Measurements from ENCODE around the gene ME3.
"Not testable (repeated sequence)": the region's sequence is repeated elsewhere in the genome, so short reads cannot be mapped to it uniquely, and the experiment has no call there.

ME3 gene

GRCh38 chr11:86547727-86548126 is 124.7 kb downstream of the ME3 start:
- Mint-ChIP-seq H3K4me1 (ENCODE audit: low read depth) (peaks cover 6% of the 10 kb centered on the region), H3K27ac (no peak overlapping the region), H3K4me3 (no peak overlapping the region), H3K36me3 (ENCODE audit: low read depth) (peaks cover 1% of the 10 kb centered on the region), H3K27me3 (ENCODE audit: low read depth) (peaks cover 6% of the 10 kb centered on the region), H3K9me3 (peaks cover 9% of the 10 kb centered on the region)

DNA sequence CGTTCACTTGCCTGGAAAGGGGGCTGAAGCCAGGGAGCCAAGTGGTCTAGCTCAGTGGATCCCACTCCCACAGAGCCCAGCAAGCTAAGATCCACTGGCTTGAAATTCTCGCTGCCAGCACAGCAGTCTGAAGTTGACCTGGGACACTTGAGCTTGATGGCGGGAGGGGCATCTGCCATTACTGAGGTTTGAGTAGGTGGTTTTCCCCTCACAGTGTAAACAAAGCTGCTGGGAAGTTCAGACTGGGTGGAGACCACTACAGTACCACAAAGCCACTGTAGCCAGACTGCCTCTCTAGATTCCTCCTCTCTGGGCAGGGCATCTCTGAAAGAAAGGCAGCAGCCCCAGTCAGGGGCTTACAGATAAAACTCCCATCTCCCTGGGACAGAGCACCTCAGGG is 131.1 kb downstream of the ME3 start:
- not testable (repeated sequence) for H3K4me1 Mint-ChIP-seq (ENCODE audit: low read depth); H3K4me3 Mint-ChIP-seq; H3K27me3 Mint-ChIP-seq (ENCODE audit: low read depth); H3K36me3 Mint-ChIP-seq (ENCODE audit: low read depth); H3K27ac Mint-ChIP-seq
- peaks cover 17% of the 10 kb centered on the region for H3K9me3 Mint-ChIP-seq

DNA sequence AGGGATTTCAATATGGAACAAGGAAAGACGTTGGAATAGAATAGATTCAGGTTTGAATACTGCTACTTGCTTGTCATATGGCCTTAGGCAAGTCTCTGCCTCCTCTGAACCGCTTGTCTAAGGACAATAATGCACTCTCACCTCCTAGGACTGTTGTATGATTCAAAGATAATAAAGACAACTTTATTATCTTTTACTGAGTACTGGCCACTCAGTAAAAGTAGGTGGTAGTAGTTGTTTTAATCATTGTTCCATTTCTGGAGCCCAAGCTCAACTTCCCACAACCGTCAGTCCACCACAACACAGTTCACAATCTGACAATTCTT is 134.2 kb downstream of the ME3 start:
- Mint-ChIP-seq H3K9me3 (peaks cover 16% of the 10 kb centered on the region), H3K4me1 (ENCODE audit: low read depth) (no peaks in the 10 kb centered on the region), H3K27me3 (ENCODE audit: low read depth) (no peaks in the 10 kb centered on the region), H3K36me3 (ENCODE audit: low read depth) (no peaks in the 10 kb centered on the region), H3K4me3 (no peak overlapping the region), H3K27ac (no peak overlapping the region)

- Mint-ChIP-seq H3K4me1 (ENCODE audit: low read depth) (no peaks in the 10 kb centered on the region), H3K36me3 (ENCODE audit: low read depth) (no peaks in the 10 kb centered on the region), H3K9me3 (peaks cover 16% of the 10 kb centered on the region), H3K27ac (no peak overlapping the region), H3K4me3 (no peak overlapping the region), H3K27me3 (ENCODE audit: low read depth) (no peaks in the 10 kb centered on the region)
These were observed 134.7 kb downstream of the ME3 start for GRCh38 chr11:86537541-86538222.

GRCh38 chr11:86535773-86536172 is 136.6 kb downstream of the ME3 start:
- no peak overlapping the region for H3K4me3 Mint-ChIP-seq
- H3K4me1 Mint-ChIP-seq (ENCODE audit: low read depth), result peaks cover 3% of the 10 kb centered on the region
- no peak overlapping the region for H3K27ac Mint-ChIP-seq
- H3K36me3 Mint-ChIP-seq (ENCODE audit: low read depth), result no peaks in the 10 kb centered on the region
- peaks cover 15% of the 10 kb centered on the region for H3K9me3 Mint-ChIP-seq
- H3K27me3 Mint-ChIP-seq (ENCODE audit: low read depth), result no peaks in the 10 kb centered on the region

- no peaks in the 10 kb centered on the region for H3K27me3 Mint-ChIP-seq (ENCODE audit: low read depth)
- no peak overlapping the region for H3K4me3 Mint-ChIP-seq
- H3K4me1 Mint-ChIP-seq (ENCODE audit: low read depth), result peaks cover 5% of the 10 kb centered on the region
- no peak overlapping the region for H3K27ac Mint-ChIP-seq
- H3K9me3 Mint-ChIP-seq, result peaks cover 21% of the 10 kb centered on the region
- H3K36me3 Mint-ChIP-seq (ENCODE audit: low read depth), result peaks cover 8% of the 10 kb centered on the region
These were observed 147.6 kb downstream of the ME3 start for GRCh38 chr11:86524620-86525352.

- Mint-ChIP-seq H3K27ac (peak overlapping the region; percentile 17), H3K9me3 (peaks cover 21% of the 10 kb centered on the region), H3K4me3 (no peak overlapping the region), H3K4me1 (ENCODE audit: low read depth) (peaks cover 11% of the 10 kb centered on the region), H3K27me3 (ENCODE audit: low read depth) (no peaks in the 10 kb centered on the region), H3K36me3 (ENCODE audit: low read depth) (peaks cover 8% of the 10 kb centered on the region)
These were observed 148.4 kb downstream of the ME3 start for GRCh38 chr11:86523738-86524619.

DNA sequence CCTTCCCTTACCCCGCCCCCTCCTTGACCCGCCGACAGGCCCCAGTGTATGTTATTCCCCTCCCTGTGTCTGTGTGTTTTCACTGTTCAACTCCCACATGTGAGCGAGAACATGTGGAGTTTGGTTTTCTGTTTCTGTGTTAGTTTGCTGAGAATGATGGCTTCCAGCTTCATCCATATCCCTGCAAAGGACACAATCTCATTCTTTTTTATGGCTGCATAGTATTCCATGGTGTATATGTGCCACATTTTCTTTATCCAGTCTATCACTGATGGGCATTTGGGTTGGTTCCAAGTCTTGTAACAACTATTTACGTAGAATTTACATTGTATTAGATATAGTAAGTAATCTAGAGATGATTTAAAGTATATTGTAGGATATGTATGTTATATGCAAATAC is 149.9 kb downstream of the ME3 start:
- not testable (repeated sequence) for H3K27me3 Mint-ChIP-seq (ENCODE audit: low read depth); H3K36me3 Mint-ChIP-seq (ENCODE audit: low read depth); H3K4me3 Mint-ChIP-seq; H3K27ac Mint-ChIP-seq
- H3K9me3 Mint-ChIP-seq, result peaks cover 15% of the 10 kb centered on the region
- H3K4me1 Mint-ChIP-seq (ENCODE audit: low read depth), result peaks cover 11% of the 10 kb centered on the region

- Mint-ChIP-seq H3K36me3 (ENCODE audit: low read depth) (peaks cover 6% of the 10 kb centered on the region), H3K27me3 (ENCODE audit: low read depth) (no peaks in the 10 kb centered on the region)
These were observed 153.1 kb downstream of the ME3 start for GRCh38 chr11:86519064-86519911.

DNA sequence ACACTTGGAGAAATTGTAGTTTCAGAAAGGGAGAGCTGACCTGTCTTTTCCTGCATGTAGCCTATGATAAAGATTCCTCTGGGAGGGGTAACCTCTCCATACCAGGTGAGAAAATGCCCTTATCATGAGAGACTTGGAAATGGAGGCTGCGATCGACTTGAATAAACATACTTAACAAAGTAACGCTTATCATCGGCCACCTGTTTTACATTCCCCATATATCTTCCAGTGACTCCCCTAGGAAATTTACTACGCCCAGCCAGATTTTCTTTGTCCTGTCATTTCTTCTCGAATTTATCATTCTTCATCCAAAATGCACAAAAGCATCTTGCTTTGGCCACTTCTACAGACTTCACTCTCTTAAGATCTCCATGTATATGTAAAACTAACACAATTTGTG is 154.2 kb downstream of the ME3 start:
- no peak overlapping the region for H3K4me3 Mint-ChIP-seq
- H3K4me1 Mint-ChIP-seq (ENCODE audit: low read depth), result peaks cover 6% of the 10 kb centered on the region
- H3K9me3 Mint-ChIP-seq, result peaks cover 8% of the 10 kb centered on the region
- no peak overlapping the region for H3K27ac Mint-ChIP-seq
- H3K27me3 Mint-ChIP-seq (ENCODE audit: low read depth), result no peaks in the 10 kb centered on the region
- peaks cover 3% of the 10 kb centered on the region for H3K36me3 Mint-ChIP-seq (ENCODE audit: low read depth)

More at GRCh38 chr11:86519064-86519911, 153.1 kb downstream of the ME3 start:
- Mint-ChIP-seq H3K4me3 (no peak overlapping the region), H3K27ac (no peak overlapping the region), H3K4me1 (ENCODE audit: low read depth) (peaks cover 10% of the 10 kb centered on the region), H3K9me3 (peaks cover 8% of the 10 kb centered on the region)

GRCh38 chr11:86517557-86517956 is 154.9 kb downstream of the ME3 start:
- no peaks in the 10 kb centered on the region for H3K27me3 Mint-ChIP-seq (ENCODE audit: low read depth)
- no peak overlapping the region for H3K27ac Mint-ChIP-seq
- peaks cover 8% of the 10 kb centered on the region for H3K4me1 Mint-ChIP-seq (ENCODE audit: low read depth)
- H3K9me3 Mint-ChIP-seq, result peaks cover 3% of the 10 kb centered on the region
- no peak overlapping the region for H3K4me3 Mint-ChIP-seq
- H3K36me3 Mint-ChIP-seq (ENCODE audit: low read depth), result peaks cover 2% of the 10 kb centered on the region

DNA sequence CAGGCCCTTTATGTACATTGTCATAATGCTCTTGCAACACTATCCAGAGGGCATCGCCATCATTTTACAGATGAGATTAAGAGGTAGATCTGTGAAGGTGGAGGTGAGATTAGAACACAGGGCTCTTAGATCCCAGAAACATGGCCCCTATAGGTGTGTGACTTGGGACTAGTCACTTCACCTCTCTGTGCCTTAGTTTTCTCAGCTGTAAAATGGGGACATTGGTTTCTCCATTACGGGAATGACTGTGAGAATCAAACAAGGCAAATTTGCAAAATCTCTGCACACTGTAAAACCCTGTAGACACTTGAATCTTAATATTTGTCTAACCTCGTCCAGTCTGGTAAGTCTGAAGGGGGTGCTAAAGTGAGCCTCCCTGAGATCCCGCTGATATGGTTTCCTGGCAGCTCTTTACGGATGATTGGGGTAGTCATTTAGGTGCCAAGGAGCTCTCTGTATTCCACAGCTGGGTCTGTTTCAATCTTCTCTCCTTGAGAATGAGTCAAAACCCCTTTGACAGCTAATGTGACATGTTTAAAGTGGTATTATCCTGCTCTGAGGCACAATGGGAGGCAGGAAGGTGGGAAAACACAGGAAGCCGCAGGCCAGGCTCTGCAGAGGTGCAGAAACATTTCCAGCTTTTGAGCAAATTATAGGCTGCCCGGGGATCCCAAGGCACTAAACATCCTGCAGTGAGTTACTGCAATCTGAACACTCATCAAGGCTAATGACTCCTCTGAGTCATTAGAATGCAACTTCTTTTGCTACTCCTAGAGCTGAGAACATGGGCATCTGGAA is 156.9 kb downstream of the ME3 start:
- Mint-ChIP-seq H3K27me3 (ENCODE audit: low read depth) (no peaks in the 10 kb centered on the region), H3K27ac (no peak overlapping the region), H3K36me3 (ENCODE audit: low read depth) (no peaks in the 10 kb centered on the region), H3K4me3 (no peak overlapping the region), H3K9me3 (no peaks in the 10 kb centered on the region), H3K4me1 (ENCODE audit: low read depth) (peaks cover 8% of the 10 kb centered on the region)

DNA sequence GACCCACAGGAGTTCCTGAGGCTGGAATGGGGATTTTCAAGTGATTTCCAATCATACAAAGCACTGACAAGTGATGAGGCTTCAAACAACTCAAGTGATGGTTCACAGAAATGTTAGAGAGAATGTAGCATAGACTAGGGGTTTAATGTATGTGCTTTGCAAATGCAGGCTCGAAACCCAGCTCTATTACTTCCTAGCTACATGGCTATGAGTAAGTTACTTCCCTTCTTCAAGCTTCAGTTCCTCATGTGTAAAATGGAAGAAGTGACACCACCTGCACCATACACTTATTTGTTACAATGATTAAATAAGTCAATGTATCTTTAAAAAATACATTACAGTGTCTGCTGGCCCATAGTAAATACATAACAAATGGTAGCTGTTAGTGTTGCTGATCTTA is 158.0 kb downstream of the ME3 start:
- Mint-ChIP-seq H3K36me3 (ENCODE audit: low read depth) (no peaks in the 10 kb centered on the region), H3K27me3 (ENCODE audit: low read depth) (no peaks in the 10 kb centered on the region), H3K4me3 (no peak overlapping the region), H3K27ac (no peak overlapping the region), H3K4me1 (ENCODE audit: low read depth) (peaks cover 7% of the 10 kb centered on the region), H3K9me3 (no peaks in the 10 kb centered on the region)

Measured in T-helper 1 cell treated with Interleukin-12 subunit alpha and Interleukin-12 subunit beta and Interleukin-4 antibody, amounts not matched to agents 30 μg/mL and 1 μg/mL, for 36 hours (primary cell).